GM12865 (cell line): ENCODE results near the gene PIP4K2A.

Experiments
- DNase-seq: peaks from one replicate; pipeline ENCODE4 v3.0.0; 2010; ENCODE audit warnings: low read depth
- H3K4me3 ChIP-seq: 2 replicates; pipeline ENCODE4 v1.5.1; 2011; ENCODE audit warnings: mild to moderate bottlenecking, low read depth, low read length, control low read depth
- CTCF ChIP-seq: IDR thresholded peaks from 2 replicates; pipeline ENCODE4 v1.5.1; 2011; ENCODE audit warnings: low read length, control low read depth, low read depth, inconsistent platforms; ENCODE audit not compliant: insufficient read depth; ENCODE audit errors: missing control alignments

Gene PIP4K2A

GRCh38 chr10:22672319-22673090 lies 41.9 kb downstream of the PIP4K2A start:
- DNase-seq, result no peak
- TF ChIP-seq CTCF, result no peak
- H3K4me3 ChIP-seq, result no peak overlapping the region

- TF ChIP-seq CTCF, result no peak
- H3K4me3 ChIP-seq, result no peak overlapping the region
- no peak for DNase-seq
Measured at GRCh38 chr10:22670788-22671187, 43.6 kb downstream of the PIP4K2A start.

GRCh38 chr10:22669163-22669711 lies 45.1 kb downstream of the PIP4K2A start:
- no peak for DNase-seq
- H3K4me3 ChIP-seq, result peak overlapping the region; percentile 18; the same call in 1 of the 2 replicates
- no peak for TF ChIP-seq CTCF

- H3K4me3 ChIP-seq, result peak overlapping the region; percentile 42
- no peak for TF ChIP-seq CTCF
- DNase-seq, result no peak
Measured at GRCh38 chr10:22667093-22667480, 47.3 kb downstream of the PIP4K2A start.

- peak overlapping the region; percentile 42 for H3K4me3 ChIP-seq
- TF ChIP-seq CTCF, result no peak
- DNase-seq, result peak; percentile 87
Measured at GRCh38 chr10:22666287-22667092, 47.9 kb downstream of the PIP4K2A start.

GRCh38 chr10:22665329-22665728 lies 49.0 kb downstream of the PIP4K2A start:
- H3K4me3 ChIP-seq, result no peak overlapping the region
- DNase-seq, result no peak
- no peak for TF ChIP-seq CTCF
